HCT116 (cell line): ENCODE measurements around the gene COX18. TPM values are rescaled to one million over a fixed set of nuclear protein-coding genes. Genes with fewer than 3 reads are reported as not detected.

Experiments used
- ATAC-seq: fragments of 200-7000 bp; cut with Tn5 transposase; 2 replicates; pipeline ENCODE4 v1.9.1; 2020; ENCODE audit warnings: mild to moderate bottlenecking, moderate library complexity
- BruUV-seq: library from RNA; stranded (reverse); fragments of 400-500 nt; replicated peaks from 2 replicates; lab custom pipeline; 2021; lab: Mats Ljungman, UMichigan
- CTCF ChIA-PET: fragments of 300-600 bp; sonication (Branson Sonifier 250); formaldehyde crosslinking; loops from one replicate; lab custom pipeline; 2021; ENCODE audit warnings: antibody characterized with exemption; lab: Charles Lee
- POLR2A ChIA-PET: fragments of 300-600, 350-600 bp; sonication (Branson Sonifier 250); formaldehyde crosslinking; loops from one replicate; lab custom pipeline; 2021; ENCODE audit warnings: antibody characterized with exemption; lab: Charles Lee
- RAD21 ChIA-PET, 2 experiments: fragments of 300-600 bp; sonication (Branson Sonifier 250); formaldehyde crosslinking; loops; one replicate each; lab custom pipeline; 2023; ENCODE audit warnings: low total read pairs in 2 of 2; ENCODE audit not compliant: uncharacterized antibody in 2 of 2, unreplicated experiment in 2 of 2, low non-redundant PET in 1 of 2; lab: Charles Lee
- DNase-seq: peaks from one replicate; pipeline ENCODE4 v3.0.0-alpha.2; 2010; ENCODE audit warnings: low read depth, low spot score
- H2AFZ ChIP-seq: fragments of 200-600 bp; shearing (Covaris generic), sonication (generic); 2 replicates; pipeline ENCODE4 v1.6.1; 2017; ENCODE audit warnings: low read depth, mixed run types, mixed read lengths, antibody characterized with exemption, low read length; ENCODE audit not compliant: poor library complexity, severe bottlenecking
- H3K27ac ChIP-seq: 2 replicates; pipeline ENCODE4 v1.5.1; 2012; ENCODE audit warnings: low read depth, low read length
- H3K27me3 ChIP-seq: fragments of 200-600 bp; sonication (generic); 2 replicates; pipeline ENCODE4 v1.6.1; 2016; ENCODE audit warnings: mixed run types, low read length, mixed read lengths; ENCODE audit not compliant: insufficient read depth
- H3K36me3 ChIP-seq, 2 experiments: fragments of 200-500 bp in 1 of 2; fragments of 200-600 bp in 1 of 2; sonication (Bioruptor generic) in 1 of 2; sonication (generic) in 1 of 2; 2 replicates each; pipeline versions ENCODE4 v1.5.1 to v1.6.1; 2014 to 2016; ENCODE audit warnings: low read length in 2 of 2, inconsistent platforms in 1 of 2, mixed read lengths in 1 of 2, mixed run types in 1 of 2; ENCODE audit not compliant: insufficient read depth in 2 of 2, control insufficient read depth in 1 of 2
- H3K4me1 ChIP-seq, 2 experiments: fragments of 200-600 bp in 1 of 2; sonication (generic) in 1 of 2; 2 replicates each; pipeline versions ENCODE4 v1.5.1 to v1.6.1; 2012 to 2017; ENCODE audit warnings: low read length in 2 of 2, inconsistent platforms in 1 of 2, mild to moderate bottlenecking in 1 of 2, mixed read lengths in 1 of 2, mixed run types in 1 of 2, moderate library complexity in 1 of 2; ENCODE audit not compliant: insufficient read depth in 2 of 2, control insufficient read depth in 1 of 2
- H3K4me2 ChIP-seq: fragments of 200-600 bp; sonication (generic); 2 replicates; pipeline ENCODE4 v1.6.1; 2017; ENCODE audit warnings: mixed run types, low read length, mixed read lengths
- H3K4me3 ChIP-seq, 2 experiments: fragments of 200-600 bp in 1 of 2; sonication (generic) in 1 of 2; replicated peaks in 1 of 2; 2 replicates each; pipeline ENCODE4 v1.5.1; 2011 to 2016; ENCODE audit warnings: low read length in 2 of 2, control low read depth in 1 of 2, low read depth in 1 of 2, mild to moderate bottlenecking in 1 of 2, mixed read lengths in 1 of 2, mixed run types in 1 of 2
- H3K79me2 ChIP-seq: fragments of 200-600 bp; sonication (generic); 2 replicates; pipeline ENCODE4 v1.6.1; 2017; ENCODE audit warnings: mild to moderate bottlenecking, mixed run types, low read length, moderate library complexity, mixed read lengths; ENCODE audit not compliant: insufficient read depth
- H3K9ac ChIP-seq: fragments of 200-600 bp; sonication (generic); 2 replicates; pipeline ENCODE4 v1.6.1; 2016; ENCODE audit warnings: low read length, mixed read lengths
- H3K9me2 ChIP-seq: fragments of 200-600 bp; sonication (generic), shearing (Covaris generic); 2 replicates; pipeline ENCODE4 v1.6.1; 2017; ENCODE audit warnings: mixed run types, mild to moderate bottlenecking, moderate library complexity; ENCODE audit not compliant: insufficient read depth
- H3K9me3 ChIP-seq, 2 experiments: fragments of 200-500 bp in 1 of 2; fragments of 200-600 bp in 1 of 2; sonication (Bioruptor generic) in 1 of 2; sonication (generic) in 1 of 2; 2 replicates each; pipeline ENCODE4 v1.6.1; 2014 to 2017; ENCODE audit warnings: low read length in 2 of 2, mixed read lengths in 2 of 2, inconsistent platforms in 1 of 2, low read depth in 1 of 2, mild to moderate bottlenecking in 1 of 2, mixed run types in 1 of 2, moderate library complexity in 1 of 2; ENCODE audit not compliant: control insufficient read depth in 1 of 2, insufficient read depth in 1 of 2
- H4K20me1 ChIP-seq: fragments of 200-600 bp; sonication (generic), shearing (Covaris generic); 2 replicates; pipeline ENCODE4 v1.6.1; 2017; ENCODE audit warnings: mixed run types, mild to moderate bottlenecking, moderate library complexity; ENCODE audit not compliant: insufficient read depth
- CBX3 ChIP-seq: IDR thresholded peaks from 2 replicates; pipeline ENCODE4 v1.6.1; 2012; ENCODE audit warnings: low read depth
- CEBPB ChIP-seq: IDR thresholded peaks from 2 replicates; pipeline ENCODE4 v1.6.1; 2012; ENCODE audit warnings: low read depth
- ELF1 ChIP-seq: IDR thresholded peaks from 2 replicates; pipeline ENCODE4 v1.6.1; 2012; ENCODE audit warnings: low read depth, borderline replicate concordance
- EZH2phosphoT487 ChIP-seq: fragments of 200-600 bp; IDR thresholded peaks from 2 replicates; pipeline ENCODE4 v1.6.1; 2018; ENCODE audit warnings: antibody characterized with exemption, borderline replicate concordance
- POLR2A ChIP-seq: IDR thresholded peaks from 2 replicates; pipeline ENCODE4 v1.7.0; 2011; ENCODE audit warnings: borderline replicate concordance; ENCODE audit not compliant: insufficient read depth, insufficient read length; ENCODE audit errors: extremely low read depth
- POLR2AphosphoS5 ChIP-seq: IDR thresholded peaks from 2 replicates; pipeline ENCODE4 v1.6.1; 2011; ENCODE audit warnings: mild to moderate bottlenecking, low read depth, low read length, moderate library complexity
- RAD21 ChIP-seq: IDR thresholded peaks from 2 replicates; pipeline ENCODE4 v1.6.1; 2012; ENCODE audit warnings: low read depth, mild to moderate bottlenecking
- SIN3A ChIP-seq: IDR thresholded peaks from 2 replicates; pipeline ENCODE4 v1.6.1; 2012; ENCODE audit warnings: low read depth
- SP1 ChIP-seq: IDR thresholded peaks from 2 replicates; pipeline ENCODE4 v1.6.1; 2012; ENCODE audit warnings: low read depth
- SRF ChIP-seq: IDR thresholded peaks from 2 replicates; pipeline ENCODE4 v1.6.1; 2012; ENCODE audit warnings: low read depth
- ZFX ChIP-seq: fragments of 450-650 bp; IDR thresholded peaks from 2 replicates; pipeline ENCODE4 v1.6.1; 2017
- ZNF274 ChIP-seq: fragments of 200-500 bp; sonication (Bioruptor generic); IDR thresholded peaks from 2 replicates; pipeline ENCODE4 v1.6.1; 2014; ENCODE audit warnings: mild to moderate bottlenecking, low read depth, low read length, inconsistent platforms
- intact Hi-C: fragments of 100-400 bp; cut with micrococcal nuclease; formaldehyde crosslinking; loops from 2 replicates; pipeline ENCODE4 v1.10.0; 2022
- total RNA-seq: library from RNA; stranded (reverse); gene quantifications from one replicate; pipeline ENCODE4 v1.2.1, GENCODE V29; 2021; ENCODE audit not compliant: unreplicated experiment
- TF ChIP-seq, protein P1 (sequence below): IDR thresholded peaks from 2 replicates; pipeline ENCODE4 v1.6.1; 2012; ENCODE audit warnings: low read depth
- TF ChIP-seq, protein P2 (sequence below): IDR thresholded peaks from 2 replicates; pipeline ENCODE4 v1.6.1; 2012

COX18 gene
- total RNA-seq, 1 experiment from 2014 or later, result 12.5 TPM

DNA sequence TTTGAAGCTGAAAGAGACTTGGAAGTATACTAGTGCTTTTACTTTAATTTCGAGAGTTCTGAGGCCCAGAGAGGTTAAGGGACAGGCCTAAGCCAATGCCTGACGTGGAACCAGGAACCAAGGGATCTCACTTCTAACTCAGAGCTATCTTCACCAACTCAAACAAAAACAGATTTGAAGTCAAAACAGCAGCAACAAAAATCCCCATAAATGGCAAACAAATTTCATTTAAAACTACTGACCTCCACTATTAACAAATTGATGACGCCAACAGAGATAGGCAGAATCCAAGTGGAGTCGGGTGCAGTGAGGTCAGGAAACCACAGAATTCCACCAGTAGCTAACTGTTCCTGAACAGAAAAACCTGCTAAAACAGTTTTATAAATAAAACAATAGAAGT, 5.0 kb downstream of the COX18 start:
- H3K9me2 ChIP-seq, result no peaks in the 10 kb centered on the region

More for the DNA sequence above, 5.0 kb downstream of the COX18 start:
- no peaks in the 10 kb centered on the region for H3K27me3 ChIP-seq
- ATAC-seq, result no peak
- H3K9ac ChIP-seq, result no peak overlapping the region
- ChIA-PET CTCF (no interaction called here), POLR2A (no interaction called here), RAD21 (no interaction called here)
- H3K4me2 ChIP-seq, result no peak overlapping the region
- H4K20me1 ChIP-seq, result no peaks in the 10 kb centered on the region
- no peak for DNase-seq
- peaks cover 0 to 4% of the 10 kb centered on the region in 2 experiments; a peak in 1 of 4 replicates for H3K36me3 ChIP-seq
- H3K9me3 ChIP-seq, result no peaks in the 10 kb centered on the region
- TF ChIP-seq POLR2AphosphoS5 (no peak), ZNF274 (no peak), SIN3A (no peak), EZH2phosphoT487 (no peak), CBX3 (no peak), RAD21 (no peak), ELF1 (no peak), CEBPB (no peak), ZFX (no peak), SP1 (no peak), POLR2A (no peak), SRF (no peak)
- TF ChIP-seq, protein P1, sequence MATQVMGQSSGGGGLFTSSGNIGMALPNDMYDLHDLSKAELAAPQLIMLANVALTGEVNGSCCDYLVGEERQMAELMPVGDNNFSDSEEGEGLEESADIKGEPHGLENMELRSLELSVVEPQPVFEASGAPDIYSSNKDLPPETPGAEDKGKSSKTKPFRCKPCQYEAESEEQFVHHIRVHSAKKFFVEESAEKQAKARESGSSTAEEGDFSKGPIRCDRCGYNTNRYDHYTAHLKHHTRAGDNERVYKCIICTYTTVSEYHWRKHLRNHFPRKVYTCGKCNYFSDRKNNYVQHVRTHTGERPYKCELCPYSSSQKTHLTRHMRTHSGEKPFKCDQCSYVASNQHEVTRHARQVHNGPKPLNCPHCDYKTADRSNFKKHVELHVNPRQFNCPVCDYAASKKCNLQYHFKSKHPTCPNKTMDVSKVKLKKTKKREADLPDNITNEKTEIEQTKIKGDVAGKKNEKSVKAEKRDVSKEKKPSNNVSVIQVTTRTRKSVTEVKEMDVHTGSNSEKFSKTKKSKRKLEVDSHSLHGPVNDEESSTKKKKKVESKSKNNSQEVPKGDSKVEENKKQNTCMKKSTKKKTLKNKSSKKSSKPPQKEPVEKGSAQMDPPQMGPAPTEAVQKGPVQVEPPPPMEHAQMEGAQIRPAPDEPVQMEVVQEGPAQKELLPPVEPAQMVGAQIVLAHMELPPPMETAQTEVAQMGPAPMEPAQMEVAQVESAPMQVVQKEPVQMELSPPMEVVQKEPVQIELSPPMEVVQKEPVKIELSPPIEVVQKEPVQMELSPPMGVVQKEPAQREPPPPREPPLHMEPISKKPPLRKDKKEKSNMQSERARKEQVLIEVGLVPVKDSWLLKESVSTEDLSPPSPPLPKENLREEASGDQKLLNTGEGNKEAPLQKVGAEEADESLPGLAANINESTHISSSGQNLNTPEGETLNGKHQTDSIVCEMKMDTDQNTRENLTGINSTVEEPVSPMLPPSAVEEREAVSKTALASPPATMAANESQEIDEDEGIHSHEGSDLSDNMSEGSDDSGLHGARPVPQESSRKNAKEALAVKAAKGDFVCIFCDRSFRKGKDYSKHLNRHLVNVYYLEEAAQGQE, result no peak
- TF ChIP-seq, protein P2, sequence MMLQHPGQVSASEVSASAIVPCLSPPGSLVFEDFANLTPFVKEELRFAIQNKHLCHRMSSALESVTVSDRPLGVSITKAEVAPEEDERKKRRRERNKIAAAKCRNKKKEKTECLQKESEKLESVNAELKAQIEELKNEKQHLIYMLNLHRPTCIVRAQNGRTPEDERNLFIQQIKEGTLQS, result no peak
- H3K27ac ChIP-seq, result no peak overlapping the region
- H2AFZ ChIP-seq, result no peak overlapping the region
- no TSS peak for BruUV-seq
- peaks cover 13% of the 10 kb centered on the region for H3K79me2 ChIP-seq
- intact Hi-C loops, result no loop called here
- H3K4me1 ChIP-seq, result peaks cover 0 to 7% of the 10 kb centered on the region in 2 experiments; a peak in 3 of 4 replicates
- H3K4me3 ChIP-seq, result no peak overlapping the region
